ENCODE data around the gene LIPT1.

The LIPT1 gene

GRCh38 chr2:99139003-99139402 lies 15.8 kb upstream of the LIPT1 start:
- POLR2A ChIA-PET (ENCODE audit: low non-redundant PET), result no interaction called here
- CTCF ChIA-PET, result interaction anchor here (0.6 kb wide), 1 partner anchor 89 kb away, joined by 3 read pairs; no protein-coding TSS in a partner anchor
- no peak overlapping the region for H3K27ac ChIP-seq
- no peak for TF ChIP-seq CTCF (conservative IDR thresholded peaks at IDR 0.05; ENCODE audit: low read depth)
- no peak for DNase-seq (ENCODE audit: low spot score)

GRCh38 chr2:99140056-99140859 lies 14.5 kb upstream of the LIPT1 start:
- POLR2A ChIA-PET (ENCODE audit: low non-redundant PET), result interaction anchor here (0.8 to 1.0 kb wide), 2 partner anchors 196 to 197 kb away, joined by 3 read pairs; partner anchors contain the start of genes EIF5B and TXNDC9
- TF ChIP-seq CTCF (conservative IDR thresholded peaks at IDR 0.05; ENCODE audit: low read depth), result no peak
- peak overlapping the region; percentile 87 for H3K27ac ChIP-seq

GRCh38 chr2:99140860-99141109 lies 14.0 kb upstream of the LIPT1 start:
- CTCF ChIA-PET, result no interaction called here
- TF ChIP-seq CTCF (conservative IDR thresholded peaks at IDR 0.05; ENCODE audit: low read depth), result no peak
- peak overlapping the region; percentile 87 for H3K27ac ChIP-seq
- POLR2A ChIA-PET (ENCODE audit: low non-redundant PET), result interaction anchor here (0.5 to 1.0 kb wide), 4 partner anchors 9 to 196 kb away, joined by 3 to 10 read pairs (median 4); partner anchors contain the start of genes EIF5B and TXNDC9
- no peak for DNase-seq (ENCODE audit: low spot score)

More at GRCh38 chr2:99140056-99140859, 14.5 kb upstream of the LIPT1 start:
- CTCF ChIA-PET, result no interaction called here
- DNase-seq (ENCODE audit: low spot score), result no peak

GRCh38 chr2:99141110-99142108 lies 13.4 kb upstream of the LIPT1 start, which contains the start of gene C2orf15:
TSS of gene C2orf15 (plus strand) at chr2:99141707. CDS start at chr2:99150559, 8,852 bp downstream.
- CTCF ChIA-PET, result interaction anchor here (0.7 kb wide), 1 partner anchor 52 kb away, joined by 3 read pairs; no protein-coding TSS in a partner anchor
- TF ChIP-seq CTCF (conservative IDR thresholded peaks at IDR 0.05; ENCODE audit: low read depth), result no peak
- POLR2A ChIA-PET (ENCODE audit: low non-redundant PET), result interaction anchor here (0.5 to 1.0 kb wide), 4 partner anchors 9 to 196 kb away, joined by 3 to 10 read pairs (median 4); partner anchors contain the start of genes EIF5B and TXNDC9
- DNase-seq (ENCODE audit: low spot score), result peak; percentile 88
- peak within 1 kb of the TSS; percentile 87 for H3K27ac ChIP-seq

- no peak overlapping the region for H3K27ac ChIP-seq
- POLR2A ChIA-PET (ENCODE audit: low non-redundant PET), result interaction anchor here (0.7 kb wide), 1 partner anchor 30 kb away, joined by 3 read pairs; no protein-coding TSS in a partner anchor
- no peak for DNase-seq (ENCODE audit: low spot score)
- CTCF ChIA-PET, result interaction anchor here (0.7 kb wide), 1 partner anchor 116 kb away, joined by 3 read pairs; no protein-coding TSS in a partner anchor
- no peak for TF ChIP-seq CTCF (conservative IDR thresholded peaks at IDR 0.05; ENCODE audit: low read depth)
These were observed 4.1 kb upstream of the LIPT1 start for GRCh38 chr2:99150706-99151105.

Data from RWPE1 (cell line).